OCI-LY3 (cell line): ENCODE results near the gene GNG12.

ENCODE experiments used
- H2AFZ ChIP-seq: fragments of 200-600, 300-600 bp; shearing (Covaris generic); 2 replicates; pipeline ENCODE4 v1.6.0; 2014; ENCODE audit warnings: antibody characterized with exemption, low read depth, low read length
- H3K27ac ChIP-seq: fragments of 200-600, 300-600 bp; sonication (generic); 2 replicates; pipeline ENCODE4 v1.5.1; 2014; ENCODE audit warnings: mild to moderate bottlenecking, low read length, moderate library complexity, mixed read lengths
- H3K27me3 ChIP-seq: fragments of 200-600, 300-600 bp; sonication (generic); 2 replicates; pipeline ENCODE4 v1.6.1; 2014; ENCODE audit warnings: low read depth, low read length, mixed read lengths
- H3K36me3 ChIP-seq: fragments of 200-600, 300-600 bp; sonication (generic); replicated peaks from 2 replicates; pipeline ENCODE3; 2014; ENCODE audit warnings: low read depth, low read length, mixed read lengths
- H3K4me1 ChIP-seq: fragments of 300-600, 200-600 bp; sonication (generic); 2 replicates; pipeline ENCODE4 v1.6.1; 2014; ENCODE audit warnings: low read length, mixed read lengths
- H3K4me2 ChIP-seq: fragments of 200-600, 300-600 bp; sonication (generic); 2 replicates; pipeline ENCODE4 v1.6.1; 2014; ENCODE audit warnings: low read length, mixed read lengths
- H3K4me3 ChIP-seq: fragments of 300-600, 200-600 bp; sonication (generic); 2 replicates; pipeline ENCODE4 v1.5.1; 2014; ENCODE audit warnings: antibody characterized with exemption, mild to moderate bottlenecking, low read length, moderate library complexity
- H3K79me2 ChIP-seq: fragments of 300-600, 200-600 bp; shearing (Covaris generic); 2 replicates; pipeline ENCODE4 v1.6.1; 2014; ENCODE audit warnings: mild to moderate bottlenecking, low read length, mixed read lengths
- H3K9ac ChIP-seq: fragments of 300-600, 200-600 bp; shearing (Covaris generic); 2 replicates; pipeline ENCODE4 v1.6.0; 2014; ENCODE audit warnings: mild to moderate bottlenecking, low read length, moderate library complexity
- H3K9me3 ChIP-seq: fragments of 200-600, 300-600 bp; shearing (Covaris generic); 2 replicates; pipeline ENCODE4 v1.6.1; 2014; ENCODE audit warnings: low read length, mixed read lengths; ENCODE audit not compliant: insufficient read depth
- H4K20me1 ChIP-seq: fragments of 200-600, 300-600 bp; sonication (generic); 2 replicates; pipeline ENCODE4 v1.6.1; 2016; ENCODE audit warnings: low read length, mixed read lengths; ENCODE audit not compliant: insufficient read depth
- CTCF ChIP-seq: fragments of 200-600, 300-600 bp; sonication (generic); IDR thresholded peaks from 2 replicates; pipeline ENCODE4 v1.5.1; 2014; ENCODE audit warnings: antibody characterized with exemption, low read length, low read depth
- EZH2phosphoT487 ChIP-seq: fragments of 200-600 bp; shearing (Covaris generic); IDR thresholded peaks from 2 replicates; pipeline ENCODE4 v1.6.1; 2018; ENCODE audit warnings: antibody characterized with exemption, mixed run types, low read depth

GNG12 gene

GRCh38 chr1:67832737-67833601 lies at the start of gene GNG12:
Gene GNG12, minus strand, starts transcription at chr1:67833467. Its CDS starts 125,781 bp downstream, at chr1:67707686.
- Histone ChIP-seq H3K9me3 (no peaks in the 10 kb centered on the region), H4K20me1 (no peaks in the 10 kb centered on the region), H3K4me3 (no peak within 1 kb of the TSS), H2AFZ (no peak within 1 kb of the TSS), H3K36me3 (no peaks in the 10 kb centered on the region), H3K27me3 (no peaks in the 10 kb centered on the region), H3K27ac (no peak within 1 kb of the TSS), H3K4me1 (no peaks in the 10 kb centered on the region), H3K9ac (no peak within 1 kb of the TSS), H3K4me2 (no peak within 1 kb of the TSS), H3K79me2 (no peaks in the 10 kb centered on the region)
- no peak for TF ChIP-seq CTCF
- TF ChIP-seq EZH2phosphoT487: no peak

DNA sequence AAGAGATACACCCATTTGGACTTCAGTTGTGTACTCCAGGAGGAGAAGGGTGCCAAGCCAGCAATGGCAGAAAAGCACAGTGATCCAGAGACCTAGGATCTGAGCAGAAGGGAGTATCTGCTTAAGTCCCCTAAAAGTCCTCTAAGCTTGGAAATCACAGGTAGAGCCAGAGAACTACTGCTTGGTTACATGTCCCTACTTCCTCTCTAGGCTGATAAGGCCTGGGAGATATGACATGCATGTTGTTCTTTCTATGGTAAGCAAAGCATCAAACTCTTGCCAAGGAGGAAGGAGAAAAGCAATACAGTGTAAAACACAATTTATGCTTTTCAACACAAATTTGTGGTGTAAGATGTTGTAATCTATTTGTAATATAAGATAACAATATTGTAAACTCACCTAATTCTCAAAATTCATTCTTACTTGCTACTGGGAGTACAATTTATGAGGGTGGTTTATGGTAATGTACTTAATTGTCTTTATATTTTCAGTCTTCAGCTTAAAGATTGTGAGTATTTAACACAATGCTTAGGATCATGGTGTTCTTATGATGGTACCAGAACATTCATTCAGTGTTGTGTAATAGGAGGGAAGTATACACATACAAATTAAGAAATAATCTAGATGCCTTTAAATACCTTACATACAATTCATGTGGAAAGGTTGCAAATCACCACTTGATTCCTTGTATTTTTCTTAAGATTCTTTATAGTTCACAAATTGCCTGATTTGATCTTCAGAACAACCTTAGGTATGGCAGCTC lies 49.1 kb upstream of the GNG12 start:
- H3K4me1 ChIP-seq: no peaks in the 10 kb centered on the region
- no peak overlapping the region for H3K9ac ChIP-seq
- no peak overlapping the region for H3K4me2 ChIP-seq
- no peak for TF ChIP-seq CTCF
- TF ChIP-seq EZH2phosphoT487: no peak
- no peaks in the 10 kb centered on the region for H3K36me3 ChIP-seq
- no peaks in the 10 kb centered on the region for H4K20me1 ChIP-seq
- H3K27ac ChIP-seq: no peak overlapping the region
- no peak overlapping the region for H3K4me3 ChIP-seq
- H3K27me3 ChIP-seq: no peaks in the 10 kb centered on the region
- H3K79me2 ChIP-seq: no peaks in the 10 kb centered on the region
- H3K9me3 ChIP-seq: no peaks in the 10 kb centered on the region
- H2AFZ ChIP-seq: no peak overlapping the region

DNA sequence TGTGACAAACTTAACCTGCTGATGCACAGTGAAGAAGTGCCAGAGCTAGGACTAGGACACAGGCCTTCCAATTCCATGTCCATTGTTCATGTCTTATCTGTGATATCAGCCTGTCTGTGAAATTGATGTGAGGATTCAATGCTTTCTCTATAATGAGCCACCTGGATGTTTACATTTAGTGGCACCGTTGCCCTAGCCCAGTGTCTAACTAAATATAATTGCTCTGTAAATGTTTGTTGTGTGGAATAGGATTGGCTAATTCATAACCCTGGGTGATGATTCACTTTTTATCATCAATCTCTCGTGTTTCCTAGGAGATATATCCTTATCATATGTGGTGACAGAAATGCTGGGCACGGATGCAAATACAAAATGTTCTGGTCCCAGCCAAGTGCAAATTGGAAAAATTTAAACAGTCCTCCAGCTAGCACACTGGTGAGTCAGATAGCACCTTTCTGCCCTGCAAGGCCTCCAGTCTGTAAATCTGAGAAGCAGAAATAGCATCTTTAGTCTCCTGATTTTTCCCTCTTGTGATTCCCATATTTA lies 46.9 kb upstream of the GNG12 start:
- Histone ChIP-seq H3K36me3 (no peaks in the 10 kb centered on the region), H3K4me3 (no peak overlapping the region), H3K9ac (no peak overlapping the region), H3K27ac (no peak overlapping the region), H3K79me2 (no peaks in the 10 kb centered on the region), H2AFZ (no peak overlapping the region), H3K4me2 (no peak overlapping the region), H4K20me1 (no peaks in the 10 kb centered on the region), H3K27me3 (no peaks in the 10 kb centered on the region), H3K9me3 (no peaks in the 10 kb centered on the region), H3K4me1 (no peaks in the 10 kb centered on the region)
- TF ChIP-seq CTCF (no peak), EZH2phosphoT487 (no peak)

GRCh38 chr1:67879485-67879884 lies 46.2 kb upstream of the GNG12 start:
- TF ChIP-seq CTCF: no peak
- no peak for TF ChIP-seq EZH2phosphoT487
- no peak overlapping the region for H3K4me2 ChIP-seq
- no peaks in the 10 kb centered on the region for H3K27me3 ChIP-seq
- no peaks in the 10 kb centered on the region for H3K36me3 ChIP-seq
- no peak overlapping the region for H3K9ac ChIP-seq
- no peak overlapping the region for H2AFZ ChIP-seq
- no peak overlapping the region for H3K27ac ChIP-seq
- H4K20me1 ChIP-seq: no peaks in the 10 kb centered on the region
- H3K4me1 ChIP-seq: no peaks in the 10 kb centered on the region
- no peaks in the 10 kb centered on the region for H3K79me2 ChIP-seq
- no peaks in the 10 kb centered on the region for H3K9me3 ChIP-seq
- H3K4me3 ChIP-seq: no peak overlapping the region
